ENCODE data around the gene OR13F1. TPM values are rescaled to one million over a fixed set of nuclear protein-coding genes. Genes with fewer than 3 reads are reported as not detected.

The OR13F1 gene
- polyA plus RNA-seq, 1 of the 3 experiments (the other 2 are of a cell fraction) = not detected

- POLR2A ChIA-PET = no interaction called here
- no peaks in the 10 kb centered on the region for H3K36me3 ChIP-seq (replicated peaks in 1 of 2; ENCODE audit: control insufficient read depth in 1 of 2, insufficient read depth in 2 of 2, low read length in 1 of 2)
- no peak overlapping the region for H3K4me3 ChIP-seq (ENCODE audit: low read depth in 2 of 2, low read length in 1 of 2)
- H4K20me1 ChIP-seq (ENCODE audit: insufficient read depth) = no peaks in the 10 kb centered on the region
- no peaks in the 10 kb centered on the region for H3K9me2 ChIP-seq
- CTCF ChIA-PET = no interaction called here
- H3K27ac ChIP-seq (ENCODE audit: low read depth in 2 of 2, low read length in 1 of 2) = no peak overlapping the region
- no peaks in the 10 kb centered on the region for H3K9me3 ChIP-seq
- no peaks in the 10 kb centered on the region for H3K27me3 ChIP-seq (ENCODE audit: insufficient read depth)
- no peaks in the 10 kb centered on the region for H3K4me1 ChIP-seq (ENCODE audit: control insufficient read depth in 1 of 2, insufficient read depth in 2 of 2, low read depth in 1 of 2, low read length in 1 of 2)
- no peak overlapping the region for H3K9ac ChIP-seq
- TF ChIP-seq FOXJ3 (CRISPR knock-in tag; IDR thresholded peaks at IDR 0.05) = no peak
- no peak for TF ChIP-seq TEAD4 (IDR thresholded peaks at IDR 0.05; ENCODE audit: borderline replicate concordance, insufficient read depth)
- TF ChIP-seq EZH2phosphoT487 (IDR thresholded peaks at IDR 0.05; ENCODE audit: borderline replicate concordance, low read depth) = no peak
- TF ChIP-seq FOXM1 (IDR thresholded peaks at IDR 0.05; ENCODE audit: low read depth) = no peak
- TF ChIP-seq REST (IDR thresholded peaks at IDR 0.05; ENCODE audit: low read depth, low read length) = no peak
- TF ChIP-seq MEF2A (IDR thresholded peaks at IDR 0.05; ENCODE audit: borderline replicate concordance, low read depth) = no peak
- no peak for TF ChIP-seq GATA2 (CRISPR knock-in tag; IDR thresholded peaks at IDR 0.05)
- TF ChIP-seq NRF1 (IDR thresholded peaks at IDR 0.05; ENCODE audit: low read depth, low read length) = no peak
- no peak for TF ChIP-seq RXRA (IDR thresholded peaks at IDR 0.05; ENCODE audit: borderline replicate concordance, low read depth)
- no peak for TF ChIP-seq ZBTB33 (IDR thresholded peaks at IDR 0.05; ENCODE audit: borderline replicate concordance, low read depth)
- no peak for TF ChIP-seq POLR2AphosphoS5 (IDR thresholded peaks at IDR 0.05; ENCODE audit: low read depth, low read length)
- no peak for TF ChIP-seq RFX5 (IDR thresholded peaks at IDR 0.05; ENCODE audit: low read length)
- no peak for TF ChIP-seq EP300 (IDR thresholded peaks at IDR 0.05; ENCODE audit: borderline replicate concordance in 1 of 2, low read depth in 1 of 2, low read length in 1 of 2)
- TF ChIP-seq JUND (IDR thresholded peaks at IDR 0.05) = no peak
- no peak overlapping the region for H3K4me2 ChIP-seq
- no peaks in the 10 kb centered on the region for H3K79me2 ChIP-seq (ENCODE audit: insufficient read depth)
- no peak overlapping the region for H2AFZ ChIP-seq (ENCODE audit: low read depth)
- no peaks in the 10 kb centered on the region for H3F3A ChIP-seq (replicated peaks; ENCODE audit: insufficient read depth)
- DNase-seq = no peak
Observed at GRCh38 chr9:104468261-104468660, 35.8 kb upstream of the OR13F1 start.

All from SK-N-SH (cell line).